ENCODE measurements around the gene DLG2. TPM values are rescaled to one million over a fixed set of nuclear protein-coding genes. Genes with fewer than 3 reads are reported as not detected.

Gene DLG2
- polyA plus RNA-seq, 3 donors, result 0.24 to 0.39 TPM; not detected in 1

DNA sequence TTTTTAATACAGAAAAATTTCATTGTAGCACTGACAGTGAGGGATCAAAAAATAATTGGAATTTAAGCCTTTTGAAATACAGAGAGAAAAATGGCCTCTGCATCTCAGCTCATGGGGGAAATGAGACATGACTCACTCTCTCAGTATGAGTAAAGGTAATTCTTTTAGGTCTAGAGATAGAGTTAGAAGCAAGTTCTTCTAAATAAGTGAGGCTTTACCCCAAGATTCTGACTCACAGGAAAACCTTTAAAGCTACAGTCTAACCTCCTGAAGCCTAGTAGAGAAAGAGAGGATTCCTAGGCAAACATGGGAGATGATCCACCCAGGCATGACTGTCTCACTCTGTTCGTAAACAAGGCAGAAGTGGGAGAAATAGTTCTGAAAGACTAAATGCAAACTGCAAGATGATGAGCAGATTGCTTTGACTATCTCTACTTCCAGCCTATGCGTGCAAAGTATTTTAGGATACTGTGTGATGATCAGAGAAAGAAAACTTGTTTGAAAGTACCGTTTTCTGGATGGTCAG lies 1337.7 kb downstream of the DLG2 start:
- no peaks in the 10 kb centered on the region for H4K20me1 ChIP-seq (ENCODE audit: insufficient read depth, low read length)
- Mint-ChIP-seq H3K4me1 (no peaks in the 10 kb centered on the region), H3K9me3 (peaks cover 0 to 7% (median 2%) of the 10 kb centered on the region in 7 donors), H3K27ac (no peak overlapping the region), H3K4me3 (no peak overlapping the region), H3K27me3 (ENCODE audit: low read depth in 3 of 3) (no peaks in the 10 kb centered on the region), H3K36me3 (no peaks in the 10 kb centered on the region)
- no peaks in the 10 kb centered on the region for H3K27me3 ChIP-seq (ENCODE audit: control insufficient read depth in 2 of 2, insufficient read depth in 2 of 2, low read length in 2 of 2)
- no peak overlapping the region for H3K9ac ChIP-seq (ENCODE audit: insufficient read depth, low read length, poor library complexity, severe bottlenecking)
- H3K4me3 ChIP-seq (replicated peaks in 1 of 3; ENCODE audit: low read depth in 2 of 3, low read length in 3 of 3), result no peak overlapping the region
- no peaks in the 10 kb centered on the region for H3K4me1 ChIP-seq (ENCODE audit: control insufficient read depth in 1 of 2, insufficient read depth in 2 of 2, low read length in 2 of 2)
- no peak overlapping the region for H3K4me2 ChIP-seq (replicated peaks; ENCODE audit: extremely low read depth, low read length, poor library complexity, severe bottlenecking)
- no peak overlapping the region for H2AFZ ChIP-seq (ENCODE audit: insufficient read depth, low read depth, low read length, poor library complexity, severe bottlenecking)
- DNase-seq, result no peak
- TF ChIP-seq, protein P1, sequence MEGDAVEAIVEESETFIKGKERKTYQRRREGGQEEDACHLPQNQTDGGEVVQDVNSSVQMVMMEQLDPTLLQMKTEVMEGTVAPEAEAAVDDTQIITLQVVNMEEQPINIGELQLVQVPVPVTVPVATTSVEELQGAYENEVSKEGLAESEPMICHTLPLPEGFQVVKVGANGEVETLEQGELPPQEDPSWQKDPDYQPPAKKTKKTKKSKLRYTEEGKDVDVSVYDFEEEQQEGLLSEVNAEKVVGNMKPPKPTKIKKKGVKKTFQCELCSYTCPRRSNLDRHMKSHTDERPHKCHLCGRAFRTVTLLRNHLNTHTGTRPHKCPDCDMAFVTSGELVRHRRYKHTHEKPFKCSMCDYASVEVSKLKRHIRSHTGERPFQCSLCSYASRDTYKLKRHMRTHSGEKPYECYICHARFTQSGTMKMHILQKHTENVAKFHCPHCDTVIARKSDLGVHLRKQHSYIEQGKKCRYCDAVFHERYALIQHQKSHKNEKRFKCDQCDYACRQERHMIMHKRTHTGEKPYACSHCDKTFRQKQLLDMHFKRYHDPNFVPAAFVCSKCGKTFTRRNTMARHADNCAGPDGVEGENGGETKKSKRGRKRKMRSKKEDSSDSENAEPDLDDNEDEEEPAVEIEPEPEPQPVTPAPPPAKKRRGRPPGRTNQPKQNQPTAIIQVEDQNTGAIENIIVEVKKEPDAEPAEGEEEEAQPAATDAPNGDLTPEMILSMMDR (IDR thresholded peaks at IDR 0.05), result no peak
- no peaks in the 10 kb centered on the region for H3K9me3 ChIP-seq (replicated peaks in 1 of 2; ENCODE audit: control insufficient read depth in 1 of 2, insufficient read depth in 1 of 2, low read length in 2 of 2)
- no CpG with 5 or more reads among the region's 3 CpGs for WGBS (ENCODE audit: insufficient coverage)
- H3K27ac ChIP-seq (ENCODE audit: low read depth in 1 of 2, low read length in 2 of 2), result no peak overlapping the region
- H3K36me3 ChIP-seq (replicated peaks in 1 of 2; ENCODE audit: control insufficient read depth in 1 of 2, insufficient read depth in 2 of 2, low read length in 2 of 2), result no peaks in the 10 kb centered on the region
- H3K79me2 ChIP-seq (ENCODE audit: insufficient read depth, low read length), result no peaks in the 10 kb centered on the region
- intact Hi-C loops (cut with micrococcal nuclease), result no loop called here

- Histone ChIP-seq H3K4me1 (ENCODE audit: control insufficient read depth in 1 of 2, insufficient read depth in 2 of 2, low read length in 2 of 2) (no peaks in the 10 kb centered on the region), H3K4me2 (replicated peaks; ENCODE audit: extremely low read depth, low read length, poor library complexity, severe bottlenecking) (no peak overlapping the region), H3K9me3 (replicated peaks in 1 of 2; ENCODE audit: control insufficient read depth in 1 of 2, insufficient read depth in 1 of 2, low read length in 2 of 2) (peaks cover 0 to 7% of the 10 kb centered on the region in 2 donors), H2AFZ (ENCODE audit: insufficient read depth, low read depth, low read length, poor library complexity, severe bottlenecking) (no peak overlapping the region), H3K27me3 (ENCODE audit: control insufficient read depth in 2 of 2, insufficient read depth in 2 of 2, low read length in 2 of 2) (no peaks in the 10 kb centered on the region), H3K9ac (ENCODE audit: insufficient read depth, low read length, poor library complexity, severe bottlenecking) (no peak overlapping the region), H3K27ac (ENCODE audit: low read depth in 1 of 2, low read length in 2 of 2) (no peak overlapping the region), H3K79me2 (ENCODE audit: insufficient read depth, low read length) (no peaks in the 10 kb centered on the region), H4K20me1 (ENCODE audit: insufficient read depth, low read length) (no peaks in the 10 kb centered on the region), H3K4me3 (replicated peaks in 1 of 3; ENCODE audit: low read depth in 2 of 3, low read length in 3 of 3) (no peak overlapping the region), H3K36me3 (replicated peaks in 1 of 2; ENCODE audit: control insufficient read depth in 1 of 2, insufficient read depth in 2 of 2, low read length in 2 of 2) (no peaks in the 10 kb centered on the region)
- Mint-ChIP-seq H3K27me3 (ENCODE audit: low read depth in 3 of 3) (peaks cover 0 to 1% (median 0%) of the 10 kb centered on the region in 3 donors), H3K27ac (no peak overlapping the region), H3K4me3 (no peak overlapping the region), H3K36me3 (no peaks in the 10 kb centered on the region), H3K9me3 (peaks cover 0 to 4% (median 1%) of the 10 kb centered on the region in 7 donors), H3K4me1 (no peaks in the 10 kb centered on the region)
- TF ChIP-seq, protein P1 (IDR thresholded peaks at IDR 0.05), result no peak
- intact Hi-C loops (cut with micrococcal nuclease), result no loop called here
- no peak for DNase-seq
- WGBS (ENCODE audit: insufficient coverage), result no CpG with 5 or more reads among the region's 2 CpGs
These were observed 1353.6 kb downstream of the DLG2 start for GRCh38 chr11:84273541-84273940.

Data from CD14-positive monocyte (primary cell).